Measurements from ENCODE around the gene SPART. TPM values are rescaled to one million over a fixed set of nuclear protein-coding genes. Genes with fewer than 3 reads are reported as not detected.
"Not testable (repeated sequence)": the region's sequence is repeated elsewhere in the genome, so short reads cannot be mapped to it uniquely, and the experiment has no call there.

Gene SPART
- total RNA-seq, 1 donor from 2014 or later, result 32.7 TPM

DNA sequence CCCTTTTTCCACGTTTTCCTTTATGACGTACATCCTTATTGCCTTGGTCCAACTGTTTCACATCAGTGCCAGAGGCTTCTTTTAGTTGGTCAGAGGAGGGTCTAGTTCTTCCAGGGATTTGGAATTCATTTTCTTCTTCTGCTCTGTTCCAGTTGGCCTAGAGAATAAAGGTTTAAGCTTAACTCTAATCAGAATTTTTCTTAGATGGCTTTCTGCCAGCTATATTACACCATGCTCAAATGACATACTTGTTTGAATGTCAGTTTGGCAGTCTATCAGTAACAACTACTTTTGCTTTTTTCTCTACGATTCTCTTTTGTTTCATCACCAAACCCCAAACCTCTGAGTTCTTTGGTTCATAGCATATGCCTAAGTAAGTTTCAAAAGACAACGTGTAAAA, 16.8 kb downstream of the SPART start:
- H3K4me1 ChIP-seq, result peaks cover 50% of the 10 kb centered on the region
- TF ChIP-seq, protein P1, sequence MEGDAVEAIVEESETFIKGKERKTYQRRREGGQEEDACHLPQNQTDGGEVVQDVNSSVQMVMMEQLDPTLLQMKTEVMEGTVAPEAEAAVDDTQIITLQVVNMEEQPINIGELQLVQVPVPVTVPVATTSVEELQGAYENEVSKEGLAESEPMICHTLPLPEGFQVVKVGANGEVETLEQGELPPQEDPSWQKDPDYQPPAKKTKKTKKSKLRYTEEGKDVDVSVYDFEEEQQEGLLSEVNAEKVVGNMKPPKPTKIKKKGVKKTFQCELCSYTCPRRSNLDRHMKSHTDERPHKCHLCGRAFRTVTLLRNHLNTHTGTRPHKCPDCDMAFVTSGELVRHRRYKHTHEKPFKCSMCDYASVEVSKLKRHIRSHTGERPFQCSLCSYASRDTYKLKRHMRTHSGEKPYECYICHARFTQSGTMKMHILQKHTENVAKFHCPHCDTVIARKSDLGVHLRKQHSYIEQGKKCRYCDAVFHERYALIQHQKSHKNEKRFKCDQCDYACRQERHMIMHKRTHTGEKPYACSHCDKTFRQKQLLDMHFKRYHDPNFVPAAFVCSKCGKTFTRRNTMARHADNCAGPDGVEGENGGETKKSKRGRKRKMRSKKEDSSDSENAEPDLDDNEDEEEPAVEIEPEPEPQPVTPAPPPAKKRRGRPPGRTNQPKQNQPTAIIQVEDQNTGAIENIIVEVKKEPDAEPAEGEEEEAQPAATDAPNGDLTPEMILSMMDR (IDR thresholded peaks at IDR 0.05; ENCODE audit: borderline replicate concordance), result no peak
- peaks cover 67% of the 10 kb centered on the region for H3K36me3 ChIP-seq
- H3K27ac ChIP-seq (replicated peaks), result no peak overlapping the region
- H3K27me3 ChIP-seq (ENCODE audit: low read depth), result no peaks in the 10 kb centered on the region
- intact Hi-C loops (cut with micrococcal nuclease), result no loop called here
- H3K9me3 ChIP-seq (replicated peaks), result no peaks in the 10 kb centered on the region
- H3K4me3 ChIP-seq, result no peak overlapping the region
- DNase-seq, result no peak

- peaks cover 71% of the 10 kb centered on the region for H3K36me3 ChIP-seq
Measured at GRCh38 chr13:36328821-36329220, 17.4 kb downstream of the SPART start.

GRCh38 chr13:36325912-36326311, 20.3 kb downstream of the SPART start:
- no peak overlapping the region for H3K27ac ChIP-seq (replicated peaks)
- DNase-seq, result no peak
- intact Hi-C loops (cut with micrococcal nuclease), result no loop called here

More at GRCh38 chr13:36328821-36329220, 17.4 kb downstream of the SPART start:
- no peaks in the 10 kb centered on the region for H3K9me3 ChIP-seq (replicated peaks)
- DNase-seq, result no peak
- no peaks in the 10 kb centered on the region for H3K27me3 ChIP-seq (ENCODE audit: low read depth)
- no peak overlapping the region for H3K4me3 ChIP-seq
- H3K4me1 ChIP-seq, result peaks cover 45% of the 10 kb centered on the region
- TF ChIP-seq, protein P1 (IDR thresholded peaks at IDR 0.05; ENCODE audit: borderline replicate concordance), result no peak
- intact Hi-C loops (cut with micrococcal nuclease), result no loop called here
- no peak overlapping the region for H3K27ac ChIP-seq (replicated peaks)

DNA sequence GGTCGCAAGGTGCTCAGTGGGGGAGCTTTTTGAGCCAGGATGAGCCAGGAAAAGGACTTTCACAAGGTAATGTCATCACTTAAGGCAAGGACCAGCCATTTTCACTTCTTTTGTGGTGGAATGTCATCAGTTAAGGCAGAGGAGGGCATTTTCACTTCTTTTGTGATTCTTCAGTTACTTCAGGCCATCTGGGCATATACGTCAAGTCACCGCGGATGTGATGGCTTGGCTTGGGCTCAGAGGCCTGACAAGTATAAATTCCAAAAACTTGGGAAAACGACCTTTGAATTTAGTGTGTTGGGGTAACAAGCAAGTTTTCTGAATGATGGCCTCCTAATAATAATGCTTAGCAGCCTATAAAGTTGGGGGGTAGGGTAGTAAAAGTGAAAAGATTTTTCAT, 21.3 kb downstream of the SPART start:
- H3K9me3 ChIP-seq (replicated peaks); H3K27ac ChIP-seq (replicated peaks); H3K4me3 ChIP-seq; intact Hi-C loops (cut with micrococcal nuclease); H3K27me3 ChIP-seq (ENCODE audit: low read depth); DNase-seq: not testable (repeated sequence)
- peaks cover 76% of the 10 kb centered on the region for H3K36me3 ChIP-seq
- H3K4me1 ChIP-seq, result peaks cover 13% of the 10 kb centered on the region

More at GRCh38 chr13:36325912-36326311, 20.3 kb downstream of the SPART start:
- Histone ChIP-seq H3K4me3 (no peak overlapping the region), H3K27me3 (ENCODE audit: low read depth) (no peaks in the 10 kb centered on the region), H3K4me1 (peaks cover 19% of the 10 kb centered on the region), H3K9me3 (replicated peaks) (no peaks in the 10 kb centered on the region), H3K36me3 (peaks cover 86% of the 10 kb centered on the region)
- TF ChIP-seq, protein P1 (IDR thresholded peaks at IDR 0.05; ENCODE audit: borderline replicate concordance), result no peak

- intact Hi-C loops (cut with micrococcal nuclease), result no loop called here
- H3K27ac ChIP-seq (replicated peaks), result no peak overlapping the region
- peaks cover 5% of the 10 kb centered on the region for H3K4me1 ChIP-seq
- H3K27me3 ChIP-seq (ENCODE audit: low read depth), result no peaks in the 10 kb centered on the region
- TF ChIP-seq, protein P1 (IDR thresholded peaks at IDR 0.05; ENCODE audit: borderline replicate concordance), result no peak
- DNase-seq, result no peak
- peaks cover 69% of the 10 kb centered on the region for H3K36me3 ChIP-seq
- no peaks in the 10 kb centered on the region for H3K9me3 ChIP-seq (replicated peaks)
- H3K4me3 ChIP-seq, result no peak overlapping the region
Measured at GRCh38 chr13:36323951-36324566, 22.1 kb downstream of the SPART start.

DNA sequence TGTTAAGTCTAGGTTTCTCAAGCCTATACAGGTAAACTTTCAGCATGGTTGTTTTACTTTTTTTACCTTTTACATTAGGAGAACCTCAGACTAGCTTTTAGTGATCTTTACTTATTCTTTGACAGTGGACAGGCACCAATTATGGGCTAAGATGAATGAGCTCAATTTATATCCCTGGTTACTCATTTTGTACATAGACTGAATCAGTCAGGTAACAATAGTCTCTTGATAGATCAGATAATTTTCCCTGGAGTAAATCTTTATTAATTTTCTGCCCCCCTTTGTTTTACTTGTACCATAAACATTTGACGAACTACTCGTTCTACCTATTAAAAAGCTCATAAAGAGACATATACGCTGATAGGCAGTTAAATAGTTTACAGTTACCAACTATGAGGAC, 22.8 kb downstream of the SPART start:
- TF ChIP-seq, protein P1 (IDR thresholded peaks at IDR 0.05; ENCODE audit: borderline replicate concordance), result no peak
- H3K36me3 ChIP-seq, result peaks cover 63% of the 10 kb centered on the region
- DNase-seq, result no peak
- no peak overlapping the region for H3K4me3 ChIP-seq
- H3K4me1 ChIP-seq, result no peaks in the 10 kb centered on the region
- no peak overlapping the region for H3K27ac ChIP-seq (replicated peaks)
- H3K27me3 ChIP-seq (ENCODE audit: low read depth), result no peaks in the 10 kb centered on the region
- no peaks in the 10 kb centered on the region for H3K9me3 ChIP-seq (replicated peaks)
- intact Hi-C loops (cut with micrococcal nuclease), result no loop called here

DNA sequence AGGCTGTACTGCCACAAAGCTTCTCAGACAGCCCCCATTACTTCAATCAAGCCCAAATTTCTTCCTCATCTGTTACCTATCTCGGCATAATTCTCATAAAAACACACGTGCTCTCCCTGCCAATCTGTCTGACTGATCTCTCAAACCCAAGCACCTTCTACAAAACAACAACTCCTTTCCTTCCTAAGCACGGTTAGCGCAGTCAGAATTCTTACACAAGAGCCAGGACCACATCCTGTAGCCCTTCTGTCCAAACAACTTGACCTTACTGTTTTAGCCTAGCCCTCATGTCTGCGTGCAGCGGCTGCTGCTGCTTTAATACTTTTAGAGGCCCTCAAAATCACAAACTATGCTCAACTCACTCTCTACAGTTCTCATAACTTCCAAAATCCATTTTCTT, 26.4 kb downstream of the SPART start:
- DNase-seq; H3K4me1 ChIP-seq; intact Hi-C loops (cut with micrococcal nuclease); H3K27me3 ChIP-seq (ENCODE audit: low read depth); H3K4me3 ChIP-seq; H3K27ac ChIP-seq (replicated peaks); H3K9me3 ChIP-seq (replicated peaks): not testable (repeated sequence)
- H3K36me3 ChIP-seq, result peaks cover 36% of the 10 kb centered on the region
